ENCODE data around the gene RGS18. TPM values are rescaled to one million over a fixed set of nuclear protein-coding genes. Genes with fewer than 3 reads are reported as not detected.

RGS18 gene
- total RNA-seq, 2 donors from 2014 or later: not detected

DNA sequence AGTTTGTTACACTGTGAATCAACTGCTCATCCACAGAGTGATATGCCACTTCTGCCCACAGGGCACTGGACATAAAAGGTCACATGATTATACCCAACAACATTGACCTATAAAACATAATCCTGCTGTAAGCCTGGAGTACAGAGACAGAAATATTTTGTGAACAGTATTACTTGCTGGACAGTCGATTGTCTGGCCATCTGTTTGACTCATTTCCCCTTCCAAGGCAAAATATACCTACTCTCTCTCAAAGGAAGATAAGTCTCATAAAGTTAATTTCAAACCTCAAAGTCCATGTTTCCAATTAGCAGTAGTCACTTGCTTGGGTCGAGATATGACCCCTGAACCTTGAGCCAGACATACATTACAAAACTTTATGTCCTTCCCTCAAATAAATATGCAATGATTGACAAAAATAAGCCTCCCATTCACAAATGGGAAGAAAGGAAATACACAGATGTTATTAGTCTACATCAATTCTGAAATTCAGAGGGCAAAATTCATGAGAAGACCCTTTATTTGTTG, 39.3 kb upstream of the RGS18 start:
- H3K4me3 Mint-ChIP-seq: no peak overlapping the region
- H3K27ac ChIP-seq (ENCODE audit: low read depth, low read length): no peak overlapping the region
- DNase-seq: no peak
- no peak overlapping the region for H3K27ac Mint-ChIP-seq
- H3K27me3 ChIP-seq (ENCODE audit: control insufficient read depth, insufficient read depth, low read length, poor library complexity, severe bottlenecking): no peaks in the 10 kb centered on the region
- peaks cover 2% of the 10 kb centered on the region for H3K9me3 Mint-ChIP-seq
- TF ChIP-seq, protein P1, sequence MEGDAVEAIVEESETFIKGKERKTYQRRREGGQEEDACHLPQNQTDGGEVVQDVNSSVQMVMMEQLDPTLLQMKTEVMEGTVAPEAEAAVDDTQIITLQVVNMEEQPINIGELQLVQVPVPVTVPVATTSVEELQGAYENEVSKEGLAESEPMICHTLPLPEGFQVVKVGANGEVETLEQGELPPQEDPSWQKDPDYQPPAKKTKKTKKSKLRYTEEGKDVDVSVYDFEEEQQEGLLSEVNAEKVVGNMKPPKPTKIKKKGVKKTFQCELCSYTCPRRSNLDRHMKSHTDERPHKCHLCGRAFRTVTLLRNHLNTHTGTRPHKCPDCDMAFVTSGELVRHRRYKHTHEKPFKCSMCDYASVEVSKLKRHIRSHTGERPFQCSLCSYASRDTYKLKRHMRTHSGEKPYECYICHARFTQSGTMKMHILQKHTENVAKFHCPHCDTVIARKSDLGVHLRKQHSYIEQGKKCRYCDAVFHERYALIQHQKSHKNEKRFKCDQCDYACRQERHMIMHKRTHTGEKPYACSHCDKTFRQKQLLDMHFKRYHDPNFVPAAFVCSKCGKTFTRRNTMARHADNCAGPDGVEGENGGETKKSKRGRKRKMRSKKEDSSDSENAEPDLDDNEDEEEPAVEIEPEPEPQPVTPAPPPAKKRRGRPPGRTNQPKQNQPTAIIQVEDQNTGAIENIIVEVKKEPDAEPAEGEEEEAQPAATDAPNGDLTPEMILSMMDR (conservative IDR thresholded peaks at IDR 0.05): no peak
- no peaks in the 10 kb centered on the region for H3K36me3 ChIP-seq (ENCODE audit: control insufficient read depth, insufficient read depth, low read length)
- WGBS, 2 experiments (ENCODE audit: insufficient coverage in 1 of 2, insufficient read length in 1 of 2): 85% methylated on average over 2 of the region's 2 CpGs; no CpG with 5 or more reads in 1 of the 2 experiments
- no peaks in the 10 kb centered on the region for H3K4me1 ChIP-seq (ENCODE audit: control insufficient read depth, insufficient read depth, low read length)
- no peaks in the 10 kb centered on the region for H3K36me3 Mint-ChIP-seq (ENCODE audit: low read depth)
- H3K27me3 Mint-ChIP-seq (ENCODE audit: insufficient read depth): no peaks in the 10 kb centered on the region
- no peaks in the 10 kb centered on the region for H3K4me1 Mint-ChIP-seq
- no peaks in the 10 kb centered on the region for H3K9me3 ChIP-seq (ENCODE audit: control insufficient read depth, low read length)
- H3K9ac ChIP-seq (ENCODE audit: extremely low read depth, low read length, poor library complexity, severe bottlenecking): no peak overlapping the region
- no peak overlapping the region for H3K4me3 ChIP-seq (ENCODE audit: low read length)

DNA sequence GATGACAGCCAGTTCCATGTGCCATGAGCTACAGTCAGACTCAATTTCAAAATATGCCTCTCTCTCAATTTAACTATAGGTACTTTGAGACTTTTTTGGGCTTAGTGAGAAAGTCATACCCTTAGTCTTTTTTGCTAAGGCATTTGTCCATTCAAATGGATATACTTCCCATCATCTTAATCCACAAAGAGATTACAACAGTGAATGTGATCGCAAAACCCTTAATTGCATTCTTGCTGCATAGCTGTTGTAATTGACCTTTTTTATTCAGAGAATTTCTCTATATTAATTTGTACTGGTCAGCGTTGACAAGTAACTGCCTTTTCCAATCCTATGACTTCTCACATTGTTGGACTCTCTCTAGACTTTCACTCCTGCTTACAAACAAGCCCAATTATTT, 38.6 kb upstream of the RGS18 start:
- H3K36me3 ChIP-seq (ENCODE audit: control insufficient read depth, insufficient read depth, low read length): no peaks in the 10 kb centered on the region
- no peaks in the 10 kb centered on the region for H3K9me3 ChIP-seq (ENCODE audit: control insufficient read depth, low read length)
- no peak overlapping the region for H3K9ac ChIP-seq (ENCODE audit: extremely low read depth, low read length, poor library complexity, severe bottlenecking)
- H3K4me3 Mint-ChIP-seq: no peak overlapping the region
- peaks cover 2% of the 10 kb centered on the region for H3K9me3 Mint-ChIP-seq
- no peaks in the 10 kb centered on the region for H3K27me3 ChIP-seq (ENCODE audit: control insufficient read depth, insufficient read depth, low read length, poor library complexity, severe bottlenecking)
- no peak for DNase-seq
- no peaks in the 10 kb centered on the region for H3K4me1 Mint-ChIP-seq
- H3K27ac Mint-ChIP-seq: no peak overlapping the region
- no peaks in the 10 kb centered on the region for H3K4me1 ChIP-seq (ENCODE audit: control insufficient read depth, insufficient read depth, low read length)
- H3K27ac ChIP-seq (ENCODE audit: low read depth, low read length): no peak overlapping the region
- H3K27me3 Mint-ChIP-seq (ENCODE audit: insufficient read depth): no peaks in the 10 kb centered on the region
- H3K4me3 ChIP-seq (ENCODE audit: low read length): no peak overlapping the region
- no peaks in the 10 kb centered on the region for H3K36me3 Mint-ChIP-seq (ENCODE audit: low read depth)
- WGBS, 2 experiments (ENCODE audit: insufficient coverage in 1 of 2, insufficient read length in 1 of 2): 75 to 94% methylated on average over 1 to 2 of the region's 2 CpGs
- TF ChIP-seq, protein P1 (conservative IDR thresholded peaks at IDR 0.05): no peak

DNA sequence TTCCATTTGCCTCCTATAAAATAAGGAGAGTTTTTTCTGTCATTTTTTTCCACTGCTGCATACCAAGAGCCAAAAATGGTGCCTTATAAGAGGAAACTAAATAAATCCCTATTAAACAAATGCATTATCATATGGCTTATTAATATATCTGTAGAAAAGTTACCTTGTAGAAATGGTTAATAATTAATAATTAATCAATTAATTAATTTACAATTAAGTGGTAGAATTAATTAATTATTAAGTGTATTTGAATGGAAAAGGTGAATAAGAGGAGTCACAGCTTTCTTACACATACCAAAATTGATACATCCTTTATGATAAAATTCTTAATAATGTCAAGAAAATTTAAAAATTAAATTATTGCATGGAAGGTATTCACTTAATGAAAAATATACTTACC, 35.6 kb upstream of the RGS18 start:
- H3K27me3 Mint-ChIP-seq (ENCODE audit: insufficient read depth): no peaks in the 10 kb centered on the region
- no peaks in the 10 kb centered on the region for H3K27me3 ChIP-seq (ENCODE audit: control insufficient read depth, insufficient read depth, low read length, poor library complexity, severe bottlenecking)
- H3K4me3 Mint-ChIP-seq: no peak overlapping the region
- no peaks in the 10 kb centered on the region for H3K9me3 Mint-ChIP-seq
- H3K27ac Mint-ChIP-seq: no peak overlapping the region
- DNase-seq: no peak
- H3K36me3 ChIP-seq (ENCODE audit: control insufficient read depth, insufficient read depth, low read length): no peaks in the 10 kb centered on the region
- TF ChIP-seq, protein P1 (conservative IDR thresholded peaks at IDR 0.05): no peak
- no peaks in the 10 kb centered on the region for H3K4me1 ChIP-seq (ENCODE audit: control insufficient read depth, insufficient read depth, low read length)
- no peaks in the 10 kb centered on the region for H3K36me3 Mint-ChIP-seq (ENCODE audit: low read depth)
- H3K9me3 ChIP-seq (ENCODE audit: control insufficient read depth, low read length): no peaks in the 10 kb centered on the region
- peaks cover 2% of the 10 kb centered on the region for H3K4me1 Mint-ChIP-seq
- no peak overlapping the region for H3K9ac ChIP-seq (ENCODE audit: extremely low read depth, low read length, poor library complexity, severe bottlenecking)
- no peak overlapping the region for H3K27ac ChIP-seq (ENCODE audit: low read depth, low read length)
- no peak overlapping the region for H3K4me3 ChIP-seq (ENCODE audit: low read length)

Data from endodermal cell (in vitro differentiated cells).